ENCODE results near the gene ARID3A. TPM values are rescaled to one million over a fixed set of nuclear protein-coding genes. Genes with fewer than 3 reads are reported as not detected.

Gene ARID3A
- total and polyA plus RNA-seq, 2 of the 13 experiments (the other 11 are each of a cell fraction or from before 2014, with no cell fraction given): 71.3 to 77.9 TPM

- TF ChIP-seq GLI4 (CRISPR knock-in tag; IDR thresholded peaks at IDR 0.05; ENCODE audit: borderline replicate concordance): no peak
- TF ChIP-seq HNRNPLL (IDR thresholded peaks at IDR 0.05; ENCODE audit: low read depth, low read length, poor library complexity, severe bottlenecking): no peak
- TF ChIP-seq ARID5B (CRISPR knock-in tag; IDR thresholded peaks at IDR 0.05): 0 out of 2 replicates have a peak, but pooled peaks have one; percentile 11
- TF ChIP-seq, protein P1, sequence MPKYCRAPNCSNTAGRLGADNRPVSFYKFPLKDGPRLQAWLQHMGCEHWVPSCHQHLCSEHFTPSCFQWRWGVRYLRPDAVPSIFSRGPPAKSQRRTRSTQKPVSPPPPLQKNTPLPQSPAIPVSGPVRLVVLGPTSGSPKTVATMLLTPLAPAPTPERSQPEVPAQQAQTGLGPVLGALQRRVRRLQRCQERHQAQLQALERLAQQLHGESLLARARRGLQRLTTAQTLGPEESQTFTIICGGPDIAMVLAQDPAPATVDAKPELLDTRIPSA (CRISPR knock-in tag; IDR thresholded peaks at IDR 0.05; ENCODE audit: borderline replicate concordance): no peak
- peak; percentile 88; the same call in 1 of the 2 replicates for TF ChIP-seq KLF13 (CRISPR knock-in tag; IDR thresholded peaks at IDR 0.05)
- no peak for TF ChIP-seq ZNF746 (CRISPR knock-in tag; IDR thresholded peaks at IDR 0.05)
- TF ChIP-seq ZNF777 (CRISPR knock-in tag; IDR thresholded peaks at IDR 0.05): no peak
- TF ChIP-seq ZNF75D (CRISPR knock-in tag; IDR thresholded peaks at IDR 0.05; ENCODE audit: borderline replicate concordance): no peak
- TF ChIP-seq NFYB (CRISPR knock-in tag; IDR thresholded peaks at IDR 0.05): no peak
- TF ChIP-seq JUN (CRISPR knock-in tag; IDR thresholded peaks at IDR 0.05): peak; percentile 59; the same call in 1 of the 2 replicates
- TF ChIP-seq ZNF230 (CRISPR knock-in tag; IDR thresholded peaks at IDR 0.05): no peak; the same call in 1 of the 2 replicates
- no peak for TF ChIP-seq REL (CRISPR knock-in tag; conservative IDR thresholded peaks at IDR 0.05)
- no peak for TF ChIP-seq ZNF530 (CRISPR knock-in tag; IDR thresholded peaks at IDR 0.05; ENCODE audit: low read depth)
- no peak for TF ChIP-seq DNMT3B (CRISPR knock-in tag; conservative IDR thresholded peaks at IDR 0.05)
- peak; percentile 99 for TF ChIP-seq YY1 (IDR thresholded peaks at IDR 0.05; ENCODE audit: insufficient read depth, insufficient replicate concordance, low read depth, low read length)
- TF ChIP-seq KDM2A (CRISPR knock-in tag; IDR thresholded peaks at IDR 0.05; ENCODE audit: borderline replicate concordance, low read depth): no peak; the same call in 1 of the 2 replicates
- no peak for TF ChIP-seq JUNB (CRISPR knock-in tag; IDR thresholded peaks at IDR 0.05; ENCODE audit: borderline replicate concordance)
- TF ChIP-seq, protein P2, sequence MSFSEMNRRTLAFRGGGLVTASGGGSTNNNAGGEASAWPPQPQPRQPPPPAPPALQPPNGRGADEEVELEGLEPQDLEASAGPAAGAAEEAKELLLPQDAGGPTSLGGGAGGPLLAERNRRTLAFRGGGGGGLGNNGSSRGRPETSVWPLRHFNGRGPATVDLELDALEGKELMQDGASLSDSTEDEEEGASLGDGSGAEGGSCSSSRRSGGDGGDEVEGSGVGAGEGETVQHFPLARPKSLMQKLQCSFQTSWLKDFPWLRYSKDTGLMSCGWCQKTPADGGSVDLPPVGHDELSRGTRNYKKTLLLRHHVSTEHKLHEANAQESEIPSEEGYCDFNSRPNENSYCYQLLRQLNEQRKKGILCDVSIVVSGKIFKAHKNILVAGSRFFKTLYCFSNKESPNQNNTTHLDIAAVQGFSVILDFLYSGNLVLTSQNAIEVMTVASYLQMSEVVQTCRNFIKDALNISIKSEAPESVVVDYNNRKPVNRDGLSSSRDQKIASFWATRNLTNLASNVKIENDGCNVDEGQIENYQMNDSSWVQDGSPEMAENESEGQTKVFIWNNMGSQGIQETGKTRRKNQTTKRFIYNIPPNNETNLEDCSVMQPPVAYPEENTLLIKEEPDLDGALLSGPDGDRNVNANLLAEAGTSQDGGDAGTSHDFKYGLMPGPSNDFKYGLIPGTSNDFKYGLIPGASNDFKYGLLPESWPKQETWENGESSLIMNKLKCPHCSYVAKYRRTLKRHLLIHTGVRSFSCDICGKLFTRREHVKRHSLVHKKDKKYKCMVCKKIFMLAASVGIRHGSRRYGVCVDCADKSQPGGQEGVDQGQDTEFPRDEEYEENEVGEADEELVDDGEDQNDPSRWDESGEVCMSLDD (CRISPR knock-in tag; IDR thresholded peaks at IDR 0.05; ENCODE audit: borderline replicate concordance): no peak
- no peak for TF ChIP-seq ZSCAN30 (CRISPR knock-in tag; IDR thresholded peaks at IDR 0.05)
- peak; percentile 45; the same call in 1 of the 2 replicates for TF ChIP-seq MED1 (CRISPR knock-in tag; IDR thresholded peaks at IDR 0.05)
Observed at GRCh38 chr19:984165-984967, 58.5 kb downstream of the ARID3A start, which contains the start of gene WDR18 (continued).

All from HepG2 (cell line).